A549 treated with Mapracorat at 1 μM for 4 hours (cell line): ENCODE results near the gene PPFIA1. TPM values are rescaled to one million over a fixed set of nuclear protein-coding genes. Genes with fewer than 3 reads are reported as not detected.

Experiments used
- total RNA-seq: library from RNA; stranded (reverse); fragments of 200-300 nt; extraction: Qiagen RNA extraction; gene quantifications from 5 replicates; pipeline ENCODE4 v1.2.3, GENCODE V29; 2022

The PPFIA1 gene
- total RNA-seq: 24.6 to 30.3 TPM (median 28.1 TPM) in 5 replicates

DNA sequence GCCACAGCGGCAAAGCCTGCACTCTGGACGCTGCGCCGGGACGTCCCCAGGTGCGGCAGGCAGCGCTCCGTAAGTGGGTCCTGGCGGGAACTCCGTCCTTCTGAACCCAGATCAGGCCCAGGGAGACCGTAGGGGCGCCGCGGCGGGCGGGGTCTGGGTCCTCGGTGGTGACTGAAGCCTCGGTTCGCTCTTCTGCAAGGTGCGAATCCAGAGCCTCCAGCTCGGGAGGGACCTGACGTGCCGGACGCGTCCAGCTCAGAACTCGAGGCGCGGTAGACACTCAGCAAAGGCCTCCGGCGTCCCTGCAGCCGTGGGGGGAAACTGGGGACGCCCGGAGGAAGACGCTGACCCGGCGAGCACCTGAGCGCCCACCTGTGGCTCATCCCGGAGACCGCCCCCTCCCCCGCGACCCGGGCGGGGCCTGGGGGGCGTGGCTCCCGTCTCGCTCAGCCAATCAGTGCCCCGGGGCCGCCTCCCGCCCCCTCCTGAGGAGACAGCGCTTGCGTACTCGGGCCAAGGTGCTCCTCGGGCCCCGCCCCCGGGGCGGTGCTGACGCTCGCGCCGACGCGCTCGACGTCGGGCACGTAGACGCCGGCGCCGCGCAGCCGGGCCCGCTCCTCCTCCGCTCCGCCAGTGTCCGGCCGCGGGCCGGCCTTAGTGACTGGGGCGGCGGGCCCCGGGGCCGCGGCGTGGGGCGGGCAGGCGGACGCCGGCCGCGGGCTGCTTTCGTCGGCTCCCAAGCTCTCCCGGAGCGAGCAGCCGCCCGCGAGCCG, at the start of gene PPFIA1:
TSS of gene PPFIA1 (plus strand) at position 587 of the 773 bp plus-strand sequence. CDS start 1,483 bp downstream, outside the sequence.

DNA sequence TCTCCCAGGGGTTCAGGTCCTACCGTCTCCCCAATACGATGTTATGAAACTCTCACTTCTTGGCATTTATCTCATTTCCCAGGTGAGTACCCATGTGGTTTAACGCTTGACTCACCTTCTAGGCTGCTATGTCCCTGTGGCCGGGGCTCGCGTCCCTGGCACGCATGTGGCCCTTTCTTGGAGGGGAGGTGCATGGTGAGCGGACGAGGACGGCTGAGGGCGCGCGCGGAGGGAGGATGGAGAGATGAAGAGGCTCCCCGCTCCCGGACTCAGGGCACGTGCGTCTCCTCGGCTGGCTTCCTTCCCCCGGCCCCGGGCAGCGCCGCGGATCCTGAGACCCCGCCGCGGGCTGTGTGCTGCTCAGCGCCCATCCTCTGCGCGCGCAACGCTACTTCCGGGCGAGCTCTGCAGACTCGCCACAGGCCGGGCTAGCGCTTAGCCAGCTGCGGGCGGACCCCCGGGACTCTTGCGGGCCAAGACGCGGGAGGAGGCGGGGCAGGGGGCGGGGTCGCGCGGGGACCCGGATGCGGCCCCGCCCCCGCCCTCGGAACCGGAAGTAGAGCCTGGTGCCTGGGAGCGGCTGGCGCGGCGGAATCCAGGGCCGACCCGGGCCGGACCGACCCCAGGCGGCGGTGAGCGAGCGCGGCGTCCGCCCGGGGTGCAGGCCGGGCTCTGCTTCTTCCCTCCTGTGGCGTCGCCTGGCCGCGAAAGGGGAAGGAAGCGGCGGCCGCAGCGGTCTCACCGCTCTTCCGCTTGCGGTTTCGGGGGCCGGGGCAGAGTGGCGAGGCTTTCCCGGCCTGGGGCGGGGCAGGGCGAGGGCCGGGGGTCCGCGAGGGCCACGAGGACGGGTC, 127.7 kb downstream of the PPFIA1 start, which contains the start of gene CTTN:
TSS of gene CTTN (plus strand) at position 547 of the 851 bp plus-strand sequence. CDS start 8,769 bp downstream, outside the sequence.

Other genes starting within 250 kb of the PPFIA1 start
- gene ANO1, start 192.4 kb upstream of the PPFIA1 start, total RNA-seq: 1.6 to 2.4 TPM (median 2.2 TPM) in 5 replicates
- 55.9 to 73.8 TPM (median 69.6 TPM) in 5 replicates for gene FADD, start 67.4 kb upstream of the PPFIA1 start, total RNA-seq
- 206 to 217 TPM (median 215 TPM) in 5 replicates for gene CTTN, start 127.8 kb downstream of the PPFIA1 start, total RNA-seq